HG03175 (cell line): Measurements from ENCODE around the gene PNPLA6.

ENCODE experiments used
- ATAC-seq: cut with Tn5 transposase; IDR thresholded peaks from one replicate; pipeline ENCODE4 v1.9.1; 2021; ENCODE audit warnings: mild to moderate bottlenecking, moderate library complexity; ENCODE audit not compliant: unreplicated experiment

Gene PNPLA6

DNA sequence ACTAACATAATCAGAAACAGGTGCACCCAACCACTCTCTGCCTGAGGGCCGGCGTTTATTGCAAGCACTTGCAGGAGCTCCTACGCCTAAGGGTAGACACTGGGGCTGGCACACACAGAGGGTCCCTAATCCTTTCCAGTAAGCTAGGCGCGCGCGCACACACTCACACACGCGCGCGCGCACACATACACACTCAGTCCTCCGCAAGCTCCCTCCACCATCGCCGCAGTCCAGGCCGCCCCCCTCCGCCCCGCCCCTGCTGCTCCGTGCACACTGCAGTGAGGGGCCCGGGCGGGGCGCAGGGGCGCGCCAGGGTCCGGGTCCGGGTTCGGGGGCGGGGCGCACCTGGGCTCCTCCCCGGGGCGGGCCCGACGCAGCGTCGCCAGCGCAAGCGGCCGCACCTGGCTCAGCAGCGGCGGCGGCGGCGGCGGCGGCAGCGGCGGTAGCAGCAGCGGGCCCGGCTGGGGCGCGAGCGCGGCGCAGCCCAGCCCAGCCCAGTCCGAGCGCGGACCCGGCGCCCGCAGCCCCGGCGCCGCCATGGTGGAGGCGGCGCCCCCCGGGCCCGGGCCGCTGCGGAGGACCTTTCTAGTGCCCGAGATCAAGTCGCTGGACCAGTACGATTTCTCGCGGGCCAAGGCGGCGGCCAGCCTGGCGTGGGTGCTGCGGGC is 60.1 kb downstream of the PNPLA6 start, which contains the start of gene CAMSAP3:
Gene CAMSAP3 (plus strand): TSS at position 398 of the 668 bp plus-strand sequence. CDS start 140 bp downstream, at position 538.
- ATAC-seq, result no peak

DNA sequence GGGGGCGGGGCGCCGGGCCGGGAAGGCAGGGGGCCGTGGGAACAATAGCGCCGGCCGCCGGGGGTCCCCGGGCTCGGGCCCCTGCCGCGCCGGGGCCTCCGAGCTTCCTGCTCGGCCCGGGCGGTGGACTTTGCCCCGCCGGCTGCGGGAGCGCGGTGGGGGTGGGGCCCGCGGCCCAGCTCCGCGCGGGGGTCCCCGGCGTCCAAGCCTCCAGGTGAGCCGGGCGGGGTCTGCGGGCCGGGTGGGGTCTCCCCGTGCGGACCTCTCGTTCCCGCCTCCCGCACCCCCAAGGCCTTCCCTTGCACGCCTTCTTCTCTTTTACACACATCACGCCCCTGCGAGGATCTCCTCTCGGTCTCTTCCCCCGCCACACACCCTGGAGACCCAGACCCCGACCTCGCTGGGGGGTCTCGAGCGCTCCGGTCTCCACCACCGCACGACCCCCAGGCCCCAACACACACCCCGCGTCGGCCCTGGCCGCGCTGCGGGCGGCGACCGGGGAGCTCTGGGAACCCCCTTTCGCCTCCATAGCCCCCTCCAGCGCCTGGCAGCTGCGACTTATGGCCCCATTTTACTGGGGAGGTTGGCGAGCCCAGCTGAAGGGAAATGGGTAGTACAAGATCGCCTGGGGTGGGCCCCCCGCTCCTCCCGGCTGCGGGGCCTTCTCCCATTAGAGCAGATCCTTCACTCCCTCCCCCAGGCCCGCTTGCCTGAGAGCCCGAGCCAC is 60.9 kb downstream of the PNPLA6 start:
- ATAC-seq, result no peak

DNA sequence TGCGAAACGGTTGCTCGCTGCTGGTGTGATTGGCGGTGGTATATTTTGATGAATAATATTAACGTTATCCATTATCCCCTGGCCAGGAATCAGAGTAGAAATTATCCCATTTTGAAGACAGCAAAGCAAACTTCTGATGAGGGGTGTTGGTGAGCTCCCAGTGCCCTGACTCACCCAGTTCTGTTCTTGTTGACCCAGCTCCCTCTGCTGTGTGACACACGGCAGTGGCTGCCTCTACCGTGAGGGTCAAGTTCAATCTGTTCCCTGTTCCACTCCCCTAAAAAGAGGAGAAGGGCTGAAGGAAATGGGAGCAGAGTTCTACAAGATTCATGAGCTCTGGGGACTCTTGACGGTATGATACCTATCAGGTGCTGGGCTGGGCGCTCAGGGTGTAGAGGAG is 62.2 kb downstream of the PNPLA6 start:
- ATAC-seq, result no peak

DNA sequence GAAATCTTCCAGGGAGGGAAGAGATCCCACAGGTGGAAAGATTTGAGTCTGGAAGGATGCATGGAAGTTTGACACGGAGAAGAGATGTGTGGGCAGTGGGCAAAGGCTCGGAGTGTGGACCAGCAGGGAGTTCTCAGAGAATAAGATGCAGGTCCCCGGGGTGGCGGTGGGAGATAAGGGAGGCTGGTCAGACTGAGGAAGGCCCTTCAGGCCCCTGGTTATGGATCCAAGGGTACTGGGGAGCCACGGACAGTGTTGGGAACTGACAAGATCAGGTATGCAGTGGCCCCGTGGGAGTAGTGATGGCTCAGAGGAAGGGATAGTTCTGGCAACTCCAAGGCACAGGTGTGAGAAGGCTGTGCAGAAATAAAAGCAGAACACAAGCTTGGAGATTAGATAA is 62.7 kb downstream of the PNPLA6 start:
- no peak for ATAC-seq

DNA sequence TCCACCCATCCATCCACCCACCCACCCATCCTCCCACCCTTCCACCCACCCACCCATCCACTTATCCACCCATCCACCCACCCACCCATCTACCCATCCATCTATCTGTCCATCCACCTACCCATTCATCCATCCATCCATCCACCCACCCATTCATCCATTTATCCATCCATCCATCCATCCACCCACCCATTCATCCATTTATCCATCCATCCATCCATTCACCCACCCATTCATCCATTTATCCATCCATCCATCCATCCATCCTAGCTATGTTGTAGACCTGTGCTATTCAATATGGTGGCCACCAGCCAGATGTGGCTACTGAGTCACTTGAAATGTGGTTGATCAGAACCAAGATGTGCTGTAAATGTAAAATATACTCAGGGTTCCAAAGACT is 65.2 kb downstream of the PNPLA6 start:
- no peak for ATAC-seq

DNA sequence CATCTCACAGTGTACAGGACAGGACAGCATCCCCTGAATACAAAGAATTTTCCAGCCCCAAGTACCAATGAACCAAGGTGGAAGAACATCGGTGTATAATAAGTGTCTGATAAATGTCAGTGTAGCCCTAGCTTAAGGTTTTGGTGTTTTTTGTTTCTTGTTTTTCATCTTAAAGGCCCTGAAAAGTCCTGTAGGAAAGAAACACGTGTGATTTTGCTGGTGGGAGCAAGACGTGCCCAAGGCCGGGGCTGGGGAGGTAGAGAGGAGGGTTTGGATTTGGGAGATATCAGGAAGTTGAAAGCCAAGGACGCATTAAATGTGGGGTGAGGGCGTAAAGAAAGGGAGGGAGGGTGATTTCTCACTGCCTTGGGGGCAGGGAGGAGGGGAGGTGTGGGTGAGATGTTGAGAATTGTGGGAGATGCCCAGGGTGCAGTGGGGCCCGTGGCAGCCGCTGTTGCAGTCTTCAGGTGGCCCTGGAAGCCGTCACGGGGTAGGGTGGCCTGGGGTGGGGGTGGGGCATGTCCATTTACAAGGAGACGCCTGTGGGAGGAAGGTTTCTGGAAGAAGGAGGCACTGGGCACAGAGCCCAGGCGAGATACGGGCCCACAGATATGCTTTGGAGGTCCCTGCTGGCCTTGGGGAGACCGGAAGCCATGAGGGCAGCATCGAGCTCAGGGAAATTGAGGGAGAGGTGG is 66.9 kb downstream of the PNPLA6 start:
- no peak for ATAC-seq

DNA sequence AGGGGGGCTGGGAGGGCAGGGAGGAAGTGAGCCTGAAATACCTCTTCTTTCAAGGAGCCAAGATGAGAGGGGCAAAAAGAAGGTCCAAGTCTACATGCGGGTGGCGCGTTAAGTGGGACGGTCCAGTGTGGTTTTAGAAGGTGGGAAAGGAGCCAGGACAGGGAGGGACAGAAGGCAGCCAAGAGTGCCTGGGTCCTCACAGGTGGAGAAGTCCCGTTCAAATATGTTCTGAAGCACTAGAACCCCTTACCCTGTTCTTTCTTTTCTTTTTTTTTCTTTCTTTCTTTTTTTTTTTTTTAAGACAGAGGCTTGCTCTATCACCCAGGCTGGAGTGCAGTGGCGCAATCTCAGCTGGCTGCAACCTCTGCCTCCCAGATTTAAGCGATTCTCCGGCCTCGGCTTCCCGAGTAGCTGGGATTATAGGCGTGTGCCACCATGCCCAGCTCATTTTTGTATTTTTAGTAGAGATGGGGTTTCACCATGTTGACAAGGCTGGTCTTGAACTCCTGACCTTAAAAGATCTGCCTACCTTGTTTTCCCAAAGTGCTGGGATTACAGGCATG is 67.5 kb downstream of the PNPLA6 start:
- ATAC-seq, result no peak

DNA sequence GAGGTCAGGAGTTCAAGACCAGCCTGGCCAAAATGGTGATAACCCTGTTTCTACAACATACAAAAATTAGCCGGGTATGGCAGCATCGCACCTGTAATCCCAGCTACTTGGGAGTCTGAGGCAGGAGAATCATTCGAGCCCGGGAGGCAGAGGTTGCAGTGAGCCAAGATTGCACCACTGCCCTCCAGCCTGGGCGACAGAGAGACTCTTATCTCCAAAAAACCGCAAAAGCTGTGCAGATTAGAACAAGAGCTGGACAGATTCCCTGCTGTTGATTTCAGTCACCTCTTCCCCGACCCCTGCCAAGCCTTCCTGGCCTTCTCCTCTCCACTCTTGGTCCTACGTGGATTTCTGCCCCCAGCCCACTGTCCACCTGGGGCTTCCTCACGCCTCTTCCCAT is 68.4 kb downstream of the PNPLA6 start:
- no peak for ATAC-seq

DNA sequence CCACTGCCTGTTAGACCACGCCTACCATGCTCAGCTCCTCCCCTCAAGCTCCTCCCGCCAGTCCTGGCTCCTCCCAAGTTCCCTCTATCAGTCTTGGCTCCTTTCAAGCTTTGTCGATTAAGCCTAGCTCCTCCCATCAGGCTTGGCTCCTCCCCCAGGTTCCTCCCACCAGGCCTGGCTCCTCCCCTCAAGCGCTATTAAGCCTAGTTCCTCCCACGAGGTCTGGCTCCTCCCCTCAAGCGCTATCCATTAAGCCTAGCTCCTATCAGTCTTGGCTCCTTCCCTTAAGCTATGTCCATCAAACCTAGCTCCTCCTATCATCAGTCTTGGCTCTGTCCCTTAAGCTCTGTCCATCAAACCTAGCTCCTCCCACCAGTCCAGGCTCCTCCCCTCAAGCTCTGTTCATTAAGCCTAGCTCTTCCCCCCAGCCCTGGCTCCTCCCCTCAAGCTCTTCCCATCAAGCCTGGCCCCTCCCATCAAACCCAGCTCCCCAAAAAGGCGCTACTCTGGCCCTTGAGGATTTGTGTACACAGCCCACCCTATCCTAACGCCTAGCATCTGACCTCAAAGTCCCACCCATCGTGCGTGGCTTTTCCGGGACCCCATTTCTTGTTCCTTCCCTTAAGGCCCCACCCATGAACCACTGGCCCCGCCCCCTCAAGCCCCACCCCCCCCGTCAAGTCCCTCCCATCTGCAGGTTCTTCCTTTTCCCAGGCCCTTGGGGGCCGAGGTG is 70.1 kb downstream of the PNPLA6 start:
- no peak for ATAC-seq

DNA sequence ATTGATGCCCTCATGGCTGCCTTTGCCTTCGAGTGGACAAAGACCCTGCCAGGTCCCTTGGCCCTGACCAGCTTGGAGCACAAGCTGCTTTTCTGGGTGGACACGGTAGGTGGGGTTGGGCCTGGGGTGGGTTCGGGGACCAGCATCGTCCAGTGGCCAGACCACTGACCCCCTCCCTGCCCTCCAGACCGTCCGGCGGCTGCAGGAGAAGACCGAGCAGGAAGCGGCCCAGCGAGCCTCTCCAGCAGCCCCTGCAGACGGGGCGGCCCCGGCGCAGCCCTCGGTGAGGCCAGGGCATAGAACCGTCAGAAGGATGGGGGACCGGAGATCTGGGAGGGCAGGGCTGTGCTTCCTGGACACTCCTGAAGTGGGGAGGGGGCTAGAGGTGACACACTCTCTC is 70.8 kb downstream of the PNPLA6 start:
- no peak for ATAC-seq

DNA sequence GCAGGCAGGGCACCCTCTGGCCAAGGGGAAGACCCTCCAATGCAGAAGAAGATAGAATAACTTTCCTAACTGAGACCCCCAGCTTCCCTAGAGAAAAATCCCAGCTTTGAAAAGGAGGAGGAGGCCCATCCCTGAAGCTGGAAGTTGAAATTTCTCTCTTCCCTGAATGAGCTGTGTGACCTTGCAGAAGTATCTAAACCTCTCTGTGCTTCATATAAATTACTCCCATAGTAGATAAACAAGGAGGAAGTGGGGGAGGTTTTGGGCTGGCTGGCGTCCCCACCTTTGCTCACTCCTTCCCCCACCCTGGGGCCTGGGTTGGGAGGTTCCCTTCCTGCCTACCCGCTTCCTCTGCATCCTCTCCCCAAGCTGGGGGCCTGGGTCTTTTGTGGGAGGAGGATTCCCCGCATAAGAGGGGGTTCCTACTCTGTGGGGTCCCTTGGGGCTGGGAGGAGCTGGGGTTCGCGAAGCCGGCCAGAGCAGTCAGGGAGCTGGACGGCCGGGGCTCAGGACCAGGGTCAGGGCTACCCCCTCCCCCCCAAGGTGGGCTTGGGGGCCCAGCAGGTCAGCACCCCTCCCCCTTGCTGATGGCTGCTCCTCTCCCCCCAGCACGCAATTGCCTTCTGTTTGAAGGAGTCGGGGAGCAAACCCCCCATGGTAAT is 71.8 kb downstream of the PNPLA6 start:
- ATAC-seq, result no peak

DNA sequence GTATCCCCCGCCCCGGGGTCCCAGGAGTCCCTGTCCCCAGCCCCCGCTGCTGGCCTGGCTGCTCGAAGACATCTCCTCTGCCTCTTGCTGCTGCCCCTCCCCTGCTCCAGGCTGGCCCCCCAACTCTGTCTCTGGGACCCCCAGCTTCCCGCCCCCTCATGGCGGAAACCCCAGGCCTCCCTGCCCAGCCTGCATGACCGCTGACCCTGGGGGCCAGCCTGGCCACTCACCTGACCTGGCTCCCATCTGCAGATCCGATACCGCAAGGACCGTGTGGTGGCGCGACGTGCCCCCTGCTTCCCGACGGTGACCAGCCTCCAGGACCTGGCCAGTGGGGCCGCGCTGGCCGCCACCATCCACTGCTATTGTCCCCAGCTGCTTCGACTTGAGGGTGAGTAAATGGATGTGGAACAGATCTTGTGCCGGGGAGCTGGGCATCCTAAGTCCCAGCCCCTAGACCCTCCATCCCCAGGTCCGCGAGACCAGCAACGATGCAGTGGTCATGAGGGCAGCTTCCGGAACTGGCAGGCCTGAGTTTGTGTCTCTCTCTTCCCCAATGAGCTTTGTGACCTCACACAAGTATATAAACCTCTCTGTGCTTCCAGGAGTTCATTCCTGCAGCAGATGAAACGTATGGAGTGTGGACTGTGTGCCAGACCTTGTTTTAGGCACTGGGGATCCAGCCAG is 72.5 kb downstream of the PNPLA6 start:
- ATAC-seq, result no peak

DNA sequence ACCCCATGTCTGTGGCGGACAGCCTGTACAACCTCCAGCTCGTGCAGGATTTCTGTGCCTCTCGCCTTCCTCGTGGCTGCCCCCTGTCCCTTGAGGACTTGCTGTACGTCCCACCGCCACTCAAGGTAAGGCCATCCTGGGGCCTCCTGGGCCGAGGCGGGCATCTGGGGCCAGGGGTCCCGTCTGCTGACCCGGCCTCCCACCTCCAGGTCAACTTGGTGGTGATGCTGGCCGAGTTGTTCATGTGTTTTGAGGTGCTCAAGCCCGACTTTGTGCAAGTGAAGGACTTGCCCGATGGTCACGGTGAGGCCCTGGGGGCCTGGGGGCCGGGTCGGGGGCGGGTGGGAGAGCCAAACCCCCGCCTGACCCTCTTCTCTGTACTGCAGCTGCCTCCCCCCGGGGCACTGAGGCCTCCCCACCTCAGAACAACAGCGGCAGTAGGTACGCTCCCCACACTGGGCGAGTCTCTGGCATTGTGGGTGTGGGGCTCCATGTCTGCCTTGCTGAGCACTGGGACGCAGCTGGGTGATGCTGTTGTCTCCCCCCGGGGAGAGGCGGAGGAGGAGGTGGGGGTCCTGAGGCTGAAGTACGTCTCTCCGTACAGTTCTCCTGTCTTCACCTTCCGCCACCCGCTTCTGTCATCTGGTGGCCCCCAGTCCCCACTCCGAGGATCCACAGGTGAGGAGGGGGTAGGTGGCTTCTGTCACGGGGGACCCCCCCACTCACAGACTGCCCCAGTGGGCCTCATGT is 75.1 kb downstream of the PNPLA6 start:
- no peak for ATAC-seq
